HG02798 (cell line): Measurements from ENCODE around the gene PRR29.
"Not testable (repeated sequence)": the region's sequence is repeated elsewhere in the genome, so short reads cannot be mapped to it uniquely, and the experiment has no call there.

ENCODE experiments used
- ATAC-seq: cut with Tn5 transposase; IDR thresholded peaks from one replicate; pipeline ENCODE4 v1.9.1; 2021; ENCODE audit warnings: mild to moderate bottlenecking; ENCODE audit not compliant: unreplicated experiment, poor library complexity

The PRR29 gene

DNA sequence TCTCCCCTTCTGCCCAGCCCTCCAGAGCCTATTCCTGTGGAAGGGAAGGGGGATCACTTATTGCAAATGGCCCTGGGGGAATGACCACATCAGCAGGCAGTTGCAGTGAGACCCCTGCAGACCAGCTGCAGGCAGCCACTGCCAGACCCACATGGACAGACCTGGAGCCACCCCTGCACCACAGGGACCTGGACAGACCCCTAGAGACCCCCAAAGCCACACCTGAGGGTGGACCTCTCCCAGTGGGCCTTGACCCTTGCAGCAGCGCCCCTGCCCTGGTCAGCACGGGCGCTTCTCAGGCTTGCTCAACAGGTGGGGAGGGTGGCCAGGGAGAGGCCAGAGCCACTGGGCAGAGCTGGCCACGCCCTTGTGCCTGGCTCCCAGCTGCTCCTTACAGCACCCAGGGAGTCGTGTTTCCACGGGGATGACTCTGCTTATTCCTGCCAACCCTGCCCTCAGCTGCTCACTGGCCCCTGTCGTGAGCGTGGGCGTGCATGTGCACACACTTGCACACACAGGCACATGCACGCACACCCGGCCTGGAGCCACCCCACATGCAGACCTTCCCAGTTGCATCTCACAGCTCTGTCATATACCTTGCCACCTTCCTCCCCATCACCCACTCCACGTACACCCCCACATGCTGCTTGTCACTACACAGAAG, 24.1 kb upstream of the PRR29 start:
- no peak for ATAC-seq

GRCh38 chr17:63974594-63975192, 23.5 kb upstream of the PRR29 start:
- no peak for ATAC-seq

DNA sequence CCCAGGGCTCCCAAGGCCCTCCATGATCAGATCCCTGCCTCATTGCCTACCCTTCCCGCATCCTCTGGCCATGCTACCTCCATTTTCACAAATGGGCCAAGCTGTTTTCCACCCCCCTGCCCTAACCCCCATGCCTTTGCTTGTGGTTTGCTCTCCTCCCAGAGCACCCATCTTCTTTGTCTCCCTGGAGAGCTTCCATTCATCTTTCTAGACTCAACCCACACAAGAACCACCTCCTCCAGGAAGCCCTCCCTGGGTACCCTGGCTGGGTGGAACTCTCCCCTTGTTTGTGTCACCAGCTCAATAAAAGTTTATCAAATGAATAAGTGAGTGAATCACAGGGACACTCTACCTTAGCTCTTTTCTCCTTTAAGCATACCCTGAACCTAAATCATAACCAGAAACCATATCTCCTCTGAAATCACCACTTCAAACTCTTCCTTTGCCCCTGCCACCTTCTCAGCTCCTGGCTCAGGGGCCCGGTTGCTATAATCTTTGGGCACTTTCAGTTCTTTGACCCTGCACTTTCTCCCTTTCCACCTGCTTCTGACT, 22.5 kb upstream of the PRR29 start:
- no peak for ATAC-seq

- no peak for ATAC-seq
Observed at GRCh38 chr17:63976702-63977101, 21.4 kb upstream of the PRR29 start.

DNA sequence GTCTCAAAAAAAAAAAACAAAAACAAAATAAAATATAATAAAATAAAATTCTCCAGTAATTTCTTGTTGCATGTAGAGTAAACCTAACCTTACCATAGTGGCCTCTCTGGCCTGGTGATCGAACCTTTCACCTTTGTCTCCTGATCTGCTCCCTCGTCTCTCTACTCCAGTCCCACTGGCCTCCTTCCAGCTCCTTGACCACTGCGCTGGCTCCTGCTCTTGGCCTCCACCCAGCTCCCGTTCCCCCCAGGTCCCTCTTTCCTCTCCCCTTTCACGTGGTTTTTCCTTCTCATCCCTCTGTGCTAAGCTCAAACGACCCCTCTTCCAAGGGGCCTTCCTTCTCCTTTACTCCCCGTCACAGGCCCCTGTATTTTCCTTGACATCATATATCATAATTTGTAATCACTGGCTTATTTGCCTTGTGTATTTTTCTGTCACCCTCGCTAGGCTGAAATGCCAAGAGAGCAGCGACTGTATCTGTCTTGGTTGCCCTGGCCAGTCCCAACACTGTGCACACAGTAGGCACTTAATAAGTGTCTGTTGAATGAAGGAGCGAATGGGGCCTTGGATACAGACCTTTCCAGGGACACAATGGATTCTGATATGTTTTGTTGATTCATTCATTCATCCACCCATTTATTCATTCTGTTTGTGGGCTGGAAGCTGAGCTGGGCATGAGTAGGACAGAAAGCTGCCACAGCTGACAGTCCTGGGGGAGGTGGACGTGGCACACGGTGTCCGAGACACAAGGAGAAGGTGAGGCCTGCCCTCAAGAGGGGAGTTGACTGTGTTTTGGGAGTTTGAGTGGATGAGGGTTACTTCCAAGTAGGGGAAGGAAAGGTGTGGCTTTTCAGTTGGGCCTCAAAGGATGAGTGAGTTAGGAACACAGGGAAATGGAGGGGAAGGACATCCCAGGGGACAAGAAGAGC, 19.6 kb upstream of the PRR29 start:
- no peak for ATAC-seq

DNA sequence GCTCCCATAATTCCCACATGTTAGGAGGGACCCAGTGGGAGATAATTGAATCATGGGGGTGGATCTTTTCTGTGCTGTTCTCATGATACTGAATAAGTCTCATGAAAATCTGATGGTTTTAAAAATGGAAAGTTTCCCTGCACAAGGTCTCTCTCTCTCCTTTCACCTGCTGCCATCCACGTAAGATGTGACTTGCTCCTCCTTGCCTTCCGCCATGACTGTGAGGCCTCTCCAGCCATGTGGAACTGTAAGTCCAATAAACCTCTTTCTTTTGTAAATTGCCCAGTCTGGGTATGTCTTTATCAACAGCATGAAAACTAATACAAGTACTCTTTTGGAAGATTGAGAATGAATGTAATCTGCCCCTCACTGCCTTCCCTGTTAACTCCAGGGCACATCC, 15.5 kb upstream of the PRR29 start:
- not testable (repeated sequence) for ATAC-seq

GRCh38 chr17:63983320-63983719, 14.8 kb upstream of the PRR29 start:
- no peak for ATAC-seq

GRCh38 chr17:63984236-63984635, 13.9 kb upstream of the PRR29 start:
- no peak for ATAC-seq

DNA sequence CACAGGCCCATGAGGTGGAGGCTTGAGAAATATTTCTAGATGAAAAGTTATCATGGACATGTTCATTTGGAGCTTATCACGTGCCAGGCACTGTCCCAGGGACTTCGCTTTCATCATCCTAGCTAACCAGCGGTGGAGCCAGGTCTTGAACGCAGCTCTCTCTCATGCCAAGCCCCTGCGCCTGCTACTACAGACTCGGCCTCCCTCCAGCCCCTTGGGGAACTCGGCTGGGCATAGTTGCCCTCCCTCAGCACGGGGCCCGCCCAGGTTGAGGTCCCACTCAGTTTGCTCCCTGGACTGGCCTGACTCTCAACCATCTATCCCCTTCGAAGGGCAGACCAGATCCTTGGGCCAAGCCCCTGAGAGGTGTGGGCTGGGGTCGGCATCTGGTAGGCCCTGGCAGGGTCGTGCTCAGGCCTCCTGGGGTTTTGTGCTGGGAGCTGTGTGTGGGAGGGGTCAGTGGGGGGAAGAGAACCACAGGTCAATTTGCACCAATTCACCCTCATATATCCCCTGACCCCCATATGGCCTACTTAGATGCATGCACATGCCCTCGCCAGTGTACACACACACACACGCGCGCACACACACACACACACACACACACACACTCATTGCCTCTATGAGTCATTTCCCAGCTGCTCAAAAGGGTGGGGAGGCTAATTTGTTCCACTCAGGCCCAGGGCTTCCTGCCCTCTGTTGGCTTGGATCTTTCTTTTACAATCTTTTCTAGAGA, 13.3 kb upstream of the PRR29 start:
- no peak for ATAC-seq

DNA sequence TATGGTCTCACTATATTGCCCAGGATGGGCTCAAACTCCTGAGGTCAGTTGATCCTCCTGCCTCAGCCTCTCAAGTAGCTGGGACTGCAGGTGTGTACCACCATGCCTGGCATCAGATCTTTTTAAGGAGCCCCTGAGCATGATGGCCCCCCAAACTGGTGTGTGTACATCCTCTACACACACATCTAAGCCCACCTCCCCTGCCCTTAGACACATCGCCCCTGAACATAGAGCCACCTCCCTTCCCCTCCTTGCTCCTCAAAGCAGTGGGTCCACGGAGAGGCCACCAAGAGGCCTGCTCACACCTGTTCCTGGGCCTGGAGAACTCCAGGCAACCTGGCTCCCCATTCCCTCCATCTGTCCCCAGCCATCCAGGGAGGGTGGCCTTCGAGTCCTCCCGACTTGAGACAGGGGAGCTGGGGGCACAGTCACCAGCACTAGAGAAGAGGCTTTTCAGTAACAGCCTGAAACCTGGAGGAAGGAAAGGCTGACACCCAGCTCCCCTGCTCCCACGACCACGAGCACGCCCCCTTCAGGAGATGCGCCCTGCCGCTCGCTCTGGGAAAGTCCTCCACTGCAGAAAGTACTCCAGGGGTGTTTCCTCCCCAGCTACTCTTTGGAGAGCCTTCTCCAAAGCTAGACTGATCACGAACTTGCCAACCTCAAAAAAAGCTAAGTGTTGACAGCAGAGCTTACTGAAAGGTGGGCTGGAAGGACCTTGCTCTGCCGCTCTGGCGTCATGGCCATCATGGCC, 12.6 kb upstream of the PRR29 start:
- no peak for ATAC-seq

- ATAC-seq: no peak
Observed at GRCh38 chr17:63986821-63987220, 11.3 kb upstream of the PRR29 start.

- no peak for ATAC-seq
Observed at GRCh38 chr17:63987221-63988126, 10.7 kb upstream of the PRR29 start.

- no peak for ATAC-seq
Observed at GRCh38 chr17:63988127-63988478, 10.0 kb upstream of the PRR29 start.

DNA sequence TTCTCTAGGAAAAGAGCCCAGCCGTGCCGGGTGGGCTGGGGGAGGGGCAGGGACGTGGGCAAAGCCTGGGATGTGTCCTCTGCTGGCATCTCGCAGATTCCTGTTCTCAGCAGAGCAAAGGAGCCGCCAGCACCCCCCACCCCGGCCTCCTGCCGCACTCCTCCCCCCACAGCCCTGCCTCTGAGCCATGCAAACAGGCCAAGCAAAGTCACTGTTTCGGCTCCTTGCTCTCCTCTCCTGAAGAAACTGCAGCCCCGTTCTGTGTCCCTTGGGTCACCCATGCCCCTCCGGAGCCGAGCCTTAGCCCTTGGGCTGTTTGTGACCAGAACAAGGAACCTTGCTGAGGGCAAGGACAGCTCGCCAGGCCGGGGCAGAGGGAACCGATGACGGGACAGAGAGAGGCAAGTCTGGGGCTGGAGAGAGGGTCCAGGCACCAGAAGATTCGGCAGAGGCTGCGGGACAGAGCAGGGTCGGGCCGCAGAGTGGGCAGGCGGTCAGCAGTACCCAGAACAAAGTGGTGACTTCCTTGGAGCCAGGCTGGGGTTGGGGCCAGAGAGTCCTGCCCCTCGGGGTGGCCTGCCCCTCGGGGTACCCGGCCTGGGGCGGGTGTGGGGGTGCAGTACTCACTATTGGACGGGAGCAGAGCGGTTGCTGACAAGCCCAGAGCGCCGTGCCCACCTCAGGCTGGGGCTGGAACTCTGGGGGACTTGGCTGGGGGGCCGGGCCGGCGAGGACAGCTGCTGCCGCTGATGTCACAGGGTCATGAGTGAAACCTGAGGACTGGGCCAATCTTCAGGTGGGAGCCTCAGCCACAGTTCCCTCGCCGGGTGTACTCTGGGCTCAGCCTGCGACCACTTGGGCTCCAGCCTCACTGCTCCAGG, 9.2 kb upstream of the PRR29 start:
- no peak for ATAC-seq

GRCh38 chr17:63989622-63990345, 8.4 kb upstream of the PRR29 start:
- ATAC-seq: no peak

DNA sequence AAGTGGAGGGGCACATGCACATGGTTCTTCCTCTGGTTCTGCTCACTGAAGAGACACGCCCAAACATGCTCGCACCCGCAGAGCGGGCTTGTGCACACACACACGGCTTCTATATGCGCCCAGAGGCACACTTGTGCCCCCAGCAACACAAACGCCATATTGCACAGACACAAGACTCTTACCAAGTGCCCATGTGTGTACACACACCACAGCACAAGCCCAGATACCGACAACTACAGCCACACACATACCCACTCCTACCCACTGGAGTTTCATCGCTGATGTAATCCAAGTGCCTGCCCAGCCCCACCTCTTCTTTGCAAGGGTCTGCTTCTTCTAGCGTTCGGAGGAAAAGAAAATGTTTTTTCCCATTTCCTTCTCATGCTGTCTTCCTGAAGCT, 6.5 kb upstream of the PRR29 start:
- no peak for ATAC-seq

GRCh38 chr17:63993368-63993985, 4.7 kb upstream of the PRR29 start:
- no peak for ATAC-seq
